Dendritic cell treated with granulocyte-macrophage colony-stimulating factor and Interleukin-4, amounts not matched to agents 40 ng/mL and 50 ng/mL, for 4 days (primary cell): ENCODE data around the gene PHF19.

Experiments
- H3K27ac Mint-ChIP-seq: one replicate; pipeline ENCODE4 v1.8.0; 2022; ENCODE audit warnings: mild to moderate bottlenecking, mixed read lengths
- H3K27me3 Mint-ChIP-seq: one replicate; pipeline ENCODE4 v1.8.0; 2022; ENCODE audit warnings: mild to moderate bottlenecking, mixed read lengths
- H3K36me3 Mint-ChIP-seq: one replicate; pipeline ENCODE4 v1.8.0; 2022; ENCODE audit warnings: low read depth, mixed read lengths
- H3K4me1 Mint-ChIP-seq: one replicate; pipeline ENCODE4 v1.8.0; 2022; ENCODE audit warnings: low read depth, mixed read lengths
- H3K4me3 Mint-ChIP-seq: one replicate; pipeline ENCODE4 v1.8.0; 2022; ENCODE audit warnings: mild to moderate bottlenecking, moderate library complexity, mixed read lengths
- H3K9me3 Mint-ChIP-seq: one replicate; pipeline ENCODE4 v1.8.0; 2022; ENCODE audit warnings: mixed read lengths
- intact Hi-C: fragments of 100-400 bp; cut with micrococcal nuclease; formaldehyde crosslinking; loops from one replicate; pipeline ENCODE4 v1.15.0; 2022

The PHF19 gene

GRCh38 chr9:120904978-120905301 is 28.0 kb upstream of the PHF19 start:
- peaks cover 59% of the 10 kb centered on the region for H3K36me3 Mint-ChIP-seq
- no peaks in the 10 kb centered on the region for H3K27me3 Mint-ChIP-seq
- H3K4me1 Mint-ChIP-seq = peaks cover 8% of the 10 kb centered on the region
- intact Hi-C loops = no loop called here
- H3K4me3 Mint-ChIP-seq = no peak overlapping the region
- H3K27ac Mint-ChIP-seq = no peak overlapping the region
- H3K9me3 Mint-ChIP-seq = no peaks in the 10 kb centered on the region

- intact Hi-C loops = no loop called here
- peaks cover 4% of the 10 kb centered on the region for H3K4me1 Mint-ChIP-seq
- H3K27me3 Mint-ChIP-seq = no peaks in the 10 kb centered on the region
- no peak overlapping the region for H3K27ac Mint-ChIP-seq
- peaks cover 57% of the 10 kb centered on the region for H3K36me3 Mint-ChIP-seq
- no peak overlapping the region for H3K4me3 Mint-ChIP-seq
- H3K9me3 Mint-ChIP-seq = no peaks in the 10 kb centered on the region
Observed at GRCh38 chr9:120904061-120904977, 27.3 kb upstream of the PHF19 start.

GRCh38 chr9:120902569-120903535 is 25.9 kb upstream of the PHF19 start:
- Mint-ChIP-seq H3K27me3 (no peaks in the 10 kb centered on the region), H3K27ac (no peak overlapping the region), H3K36me3 (peaks cover 51% of the 10 kb centered on the region), H3K4me3 (no peak overlapping the region), H3K9me3 (no peaks in the 10 kb centered on the region), H3K4me1 (no peaks in the 10 kb centered on the region)
- intact Hi-C loops = no loop called here

GRCh38 chr9:120901755-120902568 is 25.0 kb upstream of the PHF19 start:
- H3K4me1 Mint-ChIP-seq = peaks cover 4% of the 10 kb centered on the region
- no peaks in the 10 kb centered on the region for H3K27me3 Mint-ChIP-seq
- H3K4me3 Mint-ChIP-seq = no peak overlapping the region
- intact Hi-C loops = no loop called here
- H3K9me3 Mint-ChIP-seq = no peaks in the 10 kb centered on the region
- peaks cover 44% of the 10 kb centered on the region for H3K36me3 Mint-ChIP-seq
- no peak overlapping the region for H3K27ac Mint-ChIP-seq

GRCh38 chr9:120900824-120901223 is 23.8 kb upstream of the PHF19 start:
- Mint-ChIP-seq H3K4me1 (peaks cover 8% of the 10 kb centered on the region), H3K9me3 (no peaks in the 10 kb centered on the region), H3K36me3 (peaks cover 33% of the 10 kb centered on the region), H3K27ac (no peak overlapping the region), H3K4me3 (no peak overlapping the region), H3K27me3 (no peaks in the 10 kb centered on the region)
- intact Hi-C loops = no loop called here

- Mint-ChIP-seq H3K4me1 (peaks cover 8% of the 10 kb centered on the region), H3K4me3 (no peak overlapping the region), H3K27ac (no peak overlapping the region), H3K9me3 (no peaks in the 10 kb centered on the region), H3K36me3 (peaks cover 23% of the 10 kb centered on the region), H3K27me3 (no peaks in the 10 kb centered on the region)
- intact Hi-C loops = no loop called here
Observed at GRCh38 chr9:120899490-120900068, 22.6 kb upstream of the PHF19 start.

GRCh38 chr9:120898396-120898795 is 21.4 kb upstream of the PHF19 start:
- H3K9me3 Mint-ChIP-seq = no peaks in the 10 kb centered on the region
- peaks cover 11% of the 10 kb centered on the region for H3K36me3 Mint-ChIP-seq
- H3K4me1 Mint-ChIP-seq = peaks cover 11% of the 10 kb centered on the region
- H3K27ac Mint-ChIP-seq = no peak overlapping the region
- H3K27me3 Mint-ChIP-seq = no peaks in the 10 kb centered on the region
- intact Hi-C loops = no loop called here
- H3K4me3 Mint-ChIP-seq = no peak overlapping the region

- Mint-ChIP-seq H3K4me1 (peaks cover 25% of the 10 kb centered on the region), H3K27me3 (no peaks in the 10 kb centered on the region), H3K36me3 (no peaks in the 10 kb centered on the region), H3K9me3 (no peaks in the 10 kb centered on the region), H3K4me3 (no peak overlapping the region), H3K27ac (no peak overlapping the region)
- intact Hi-C loops = no loop called here
Observed at GRCh38 chr9:120895951-120896350, 19.0 kb upstream of the PHF19 start.

- Mint-ChIP-seq H3K4me3 (no peak overlapping the region), H3K27me3 (no peaks in the 10 kb centered on the region), H3K36me3 (no peaks in the 10 kb centered on the region), H3K27ac (no peak overlapping the region), H3K4me1 (peaks cover 31% of the 10 kb centered on the region), H3K9me3 (no peaks in the 10 kb centered on the region)
- intact Hi-C loops = no loop called here
Observed at GRCh38 chr9:120894321-120895148, 17.5 kb upstream of the PHF19 start.

- Mint-ChIP-seq H3K9me3 (no peaks in the 10 kb centered on the region), H3K36me3 (no peaks in the 10 kb centered on the region), H3K4me1 (peaks cover 31% of the 10 kb centered on the region), H3K27ac (no peak overlapping the region), H3K4me3 (no peak overlapping the region), H3K27me3 (no peaks in the 10 kb centered on the region)
- intact Hi-C loops = no loop called here
Observed at GRCh38 chr9:120893611-120894307, 16.8 kb upstream of the PHF19 start.

- H3K4me3 Mint-ChIP-seq = no peak overlapping the region
- H3K9me3 Mint-ChIP-seq = no peaks in the 10 kb centered on the region
- intact Hi-C loops = no loop called here
- H3K27me3 Mint-ChIP-seq = no peaks in the 10 kb centered on the region
- H3K4me1 Mint-ChIP-seq = peaks cover 31% of the 10 kb centered on the region
- H3K36me3 Mint-ChIP-seq = no peaks in the 10 kb centered on the region
- no peak overlapping the region for H3K27ac Mint-ChIP-seq
Observed at GRCh38 chr9:120892748-120893610, 16.0 kb upstream of the PHF19 start.
